ENCODE measurements around the gene ABLIM1. TPM values are rescaled to one million over a fixed set of nuclear protein-coding genes. Genes with fewer than 3 reads are reported as not detected.

The ABLIM1 gene
- polyA plus RNA-seq, 1 donor, result 132 TPM

- no peak for DNase-seq
These were observed 269.8 kb downstream of the ABLIM1 start for GRCh38 chr10:114388275-114388674.

- no peak for DNase-seq
These were observed 270.3 kb downstream of the ABLIM1 start for GRCh38 chr10:114387784-114388183.

GRCh38 chr10:114386452-114386851, 271.6 kb downstream of the ABLIM1 start:
- no peak for DNase-seq

GRCh38 chr10:114385557-114385956, 272.5 kb downstream of the ABLIM1 start:
- DNase-seq, result no peak

GRCh38 chr10:114384601-114385000, 273.5 kb downstream of the ABLIM1 start:
- no peak for DNase-seq

- no peak for DNase-seq
These were observed 273.9 kb downstream of the ABLIM1 start for GRCh38 chr10:114384181-114384580.

Other genes with a start within 250 kb of the ABLIM1 start
- 41.6 TPM for gene FHIP2A, start 163.5 kb upstream of the ABLIM1 start, polyA plus RNA-seq (ENCODE audit: insufficient read length)

Measured in left kidney (tissue), 2 donors.